Left ventricle myocardium superior (tissue), 1 donor: ENCODE data around the gene DIO1. TPM values are rescaled to one million over a fixed set of nuclear protein-coding genes. Genes with fewer than 3 reads are reported as not detected.

ENCODE experiments used
- ATAC-seq: fragments of 200-7000 bp; cut with Tn5 transposase; one replicate; pipeline ENCODE4 v1.9.1; 2020; ENCODE audit warnings: mild to moderate bottlenecking, moderate library complexity
- DNase-seq: peaks from one replicate; pipeline ENCODE4 v3.0.0-alpha.2; 2020
- intact Hi-C: fragments of 100-400 bp; cut with micrococcal nuclease; formaldehyde crosslinking; loops from one replicate; pipeline ENCODE4 v1.11.0; 2022
- total RNA-seq: library from RNA; stranded (reverse); fragmentation: NEBNext Ultra II Directional; extraction: Animal tissue kit (Norgen Biotek cat#: 25700); gene quantifications from one replicate; pipeline ENCODE4 v1.2.1, GENCODE V29; 2021
- donor health status: DM: no; HTN: yes; CAD: no; lungs with severe emphysema.

The DIO1 gene
- total RNA-seq, 1 donor from 2014 or later, result not detected

GRCh38 chr1:53956308-53957168, 62.6 kb downstream of the DIO1 start:
- intact Hi-C loops, result loop anchor here (5.0 kb wide), 1 partner anchor 79 kb away; no protein-coding TSS in a partner anchor
- ATAC-seq (no peak), DNase-seq (no peak)

DNA sequence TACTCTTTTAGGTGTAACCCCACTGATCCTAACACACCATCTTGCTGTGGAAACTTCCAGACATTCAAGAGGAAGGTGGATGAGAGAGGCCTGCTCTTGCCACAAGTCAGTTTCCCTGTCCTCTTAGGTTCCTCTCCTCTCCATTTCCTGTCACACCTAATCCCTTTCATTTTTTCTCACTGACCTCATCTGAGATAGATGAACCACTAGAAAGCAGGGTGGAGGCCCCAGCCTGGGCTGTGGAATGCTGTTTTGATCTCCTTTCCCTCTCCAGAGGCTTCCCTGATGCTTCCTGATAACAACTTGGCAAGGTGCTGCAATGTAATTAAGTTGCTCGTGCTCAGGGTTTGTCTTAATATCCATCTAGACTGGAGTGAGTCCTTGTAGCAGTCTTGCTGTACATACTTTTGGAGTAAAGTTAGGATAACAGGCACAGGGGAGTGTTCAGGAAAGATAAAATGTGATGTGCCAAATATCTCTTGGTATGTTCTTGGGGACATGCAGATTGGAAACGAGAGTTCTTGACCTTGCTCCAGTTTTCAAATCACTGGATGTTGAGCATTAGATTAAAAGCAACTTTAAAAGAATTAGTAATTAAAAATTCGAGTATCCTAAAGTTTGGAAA, 63.3 kb downstream of the DIO1 start:
- ATAC-seq (no peak), DNase-seq (no peak)
- intact Hi-C loops, result loop anchor here (5.0 kb wide), 1 partner anchor 80 kb away; no protein-coding TSS in a partner anchor

- intact Hi-C loops, result loop anchor here (5.0 kb wide), 1 partner anchor 82 kb away; no protein-coding TSS in a partner anchor
- DNase-seq, result no peak
- no peak for ATAC-seq
Observed at GRCh38 chr1:53959664-53960250, 65.8 kb downstream of the DIO1 start.

Other genes with a start within 250 kb of the DIO1 start
- gene GLIS1, start 155.0 kb upstream of the DIO1 start, total RNA-seq, result not detected
- 6.7 TPM for gene NDC1, start 55.9 kb upstream of the DIO1 start, total RNA-seq
- 12.5 TPM for gene YIPF1, start 4.4 kb upstream of the DIO1 start, total RNA-seq
- gene IFT25, start 51.5 kb downstream of the DIO1 start, total RNA-seq, result 8.8 TPM
- gene LRRC42, start 52.2 kb downstream of the DIO1 start, total RNA-seq, result 13.2 TPM
- not detected for gene LDLRAD1, start 124.0 kb downstream of the DIO1 start, total RNA-seq
- 318 TPM for gene TMEM59, start 159.0 kb downstream of the DIO1 start, total RNA-seq
- gene TCEANC2, start 159.4 kb downstream of the DIO1 start, total RNA-seq, result 4.7 TPM